ENCODE measurements around the gene PAK4. TPM values are rescaled to one million over a fixed set of nuclear protein-coding genes. Genes with fewer than 3 reads are reported as not detected.
A peak's percentile ranks its signal among the peaks of the same experiment; 100 is the strongest.

PAK4 gene
- total and polyA plus RNA-seq, 5 donors from 2014 or later = 0.87 to 10.9 (median 1.8) TPM

DNA sequence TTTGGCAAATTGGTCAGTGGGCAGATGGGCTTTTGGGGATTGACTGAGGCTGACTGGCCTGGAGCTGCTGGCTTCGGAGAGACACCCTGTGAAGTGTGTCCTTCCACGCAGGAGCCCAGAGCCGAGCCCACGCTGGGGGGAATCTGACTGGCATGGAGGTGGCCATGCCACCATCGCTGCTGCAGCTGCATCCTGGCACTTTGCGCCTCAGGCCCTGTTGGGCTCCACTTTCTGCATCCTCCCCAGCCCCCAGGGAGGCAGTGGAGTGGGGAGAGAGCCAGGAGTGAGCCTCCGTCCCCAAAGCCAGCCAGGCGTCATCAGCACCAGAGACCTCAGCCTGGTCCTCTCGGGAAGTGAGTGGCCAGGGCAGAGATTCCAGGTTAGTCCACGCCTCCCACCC lies 54.2 kb downstream of the PAK4 start:
- Histone ChIP-seq H3K9me3 (ENCODE audit: control insufficient read depth in 2 of 2, low read length in 2 of 2) (no peaks in the 10 kb centered on the region), H3K27ac (ENCODE audit: insufficient read depth, low read length, poor library complexity, severe bottlenecking) (no peak overlapping the region), H3K36me3 (ENCODE audit: control insufficient read depth, insufficient read depth, low read length) (no peaks in the 10 kb centered on the region), H3K27me3 (ENCODE audit: control insufficient read depth, insufficient read depth, low read length) (no peaks in the 10 kb centered on the region), H3K4me1 (ENCODE audit: control insufficient read depth, insufficient read depth, low read length, poor library complexity, severe bottlenecking) (no peaks in the 10 kb centered on the region), H3K4me3 (ENCODE audit: low read depth, low read length) (no peak overlapping the region)
- Mint-ChIP-seq H3K4me3 (no peak overlapping the region), H3K4me1 (no peaks in the 10 kb centered on the region), H3K27me3 (no peaks in the 10 kb centered on the region), H3K27ac (no peak overlapping the region), H3K9me3 (peaks cover 0 to 2% (median 0%) of the 10 kb centered on the region in 7 donors), H3K36me3 (peaks cover 4% of the 10 kb centered on the region)
- no peak for DNase-seq
- ATAC-seq (ENCODE audit: low read depth in 2 of 2) = no peak

DNA sequence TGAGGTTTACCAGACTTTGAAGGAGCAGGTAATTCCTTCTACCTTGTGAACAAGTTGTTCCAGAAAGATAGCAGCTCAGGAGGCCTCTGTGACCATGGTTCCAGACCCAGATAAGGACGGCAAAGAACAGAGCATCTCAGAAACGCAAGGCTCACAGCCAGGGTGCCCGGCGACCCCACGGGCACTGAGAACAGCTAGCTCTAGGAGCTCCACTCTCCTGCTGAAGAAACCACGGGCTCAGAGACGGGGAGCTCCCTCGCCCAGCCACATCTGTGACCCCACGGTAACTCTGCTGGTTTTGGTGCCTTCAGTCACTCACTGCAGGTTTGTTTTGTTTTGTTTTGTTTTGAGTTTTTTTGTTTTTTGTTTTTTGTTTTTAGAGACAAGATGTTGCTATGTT lies 55.2 kb downstream of the PAK4 start:
- Mint-ChIP-seq H3K27ac (no peak overlapping the region), H3K4me3 (no peak overlapping the region), H3K9me3 (peaks cover 0 to 2% (median 0%) of the 10 kb centered on the region in 7 donors), H3K36me3 (peaks cover 2% of the 10 kb centered on the region), H3K27me3 (no peaks in the 10 kb centered on the region), H3K4me1 (no peaks in the 10 kb centered on the region)
- no peaks in the 10 kb centered on the region for H3K4me1 ChIP-seq (ENCODE audit: control insufficient read depth, insufficient read depth, low read length, poor library complexity, severe bottlenecking)
- no peak overlapping the region for H3K27ac ChIP-seq (ENCODE audit: insufficient read depth, low read length, poor library complexity, severe bottlenecking)
- ATAC-seq (ENCODE audit: low read depth in 2 of 2) (no peak), DNase-seq (no peak)
- H3K36me3 ChIP-seq (ENCODE audit: control insufficient read depth, insufficient read depth, low read length) = no peaks in the 10 kb centered on the region
- no peak overlapping the region for H3K4me3 ChIP-seq (ENCODE audit: low read depth, low read length)
- no peaks in the 10 kb centered on the region for H3K9me3 ChIP-seq (ENCODE audit: control insufficient read depth in 2 of 2, low read length in 2 of 2)
- H3K27me3 ChIP-seq (ENCODE audit: control insufficient read depth, insufficient read depth, low read length) = no peaks in the 10 kb centered on the region

GRCh38 chr19:39181500-39182173 lies 56.1 kb downstream of the PAK4 start:
- Histone ChIP-seq H3K27ac (ENCODE audit: insufficient read depth, low read length, poor library complexity, severe bottlenecking) (no peak overlapping the region), H3K4me1 (ENCODE audit: control insufficient read depth, insufficient read depth, low read length, poor library complexity, severe bottlenecking) (no peaks in the 10 kb centered on the region), H3K9me3 (ENCODE audit: control insufficient read depth in 2 of 2, low read length in 2 of 2) (no peaks in the 10 kb centered on the region), H3K4me3 (ENCODE audit: low read depth, low read length) (no peak overlapping the region), H3K27me3 (ENCODE audit: control insufficient read depth, insufficient read depth, low read length) (no peaks in the 10 kb centered on the region), H3K36me3 (ENCODE audit: control insufficient read depth, insufficient read depth, low read length) (no peaks in the 10 kb centered on the region)
- Mint-ChIP-seq H3K36me3 (no peaks in the 10 kb centered on the region), H3K4me1 (no peaks in the 10 kb centered on the region), H3K27ac (peak overlapping the region in 1 of 3 donors; percentile 44), H3K9me3 (peaks cover 0 to 2% (median 0%) of the 10 kb centered on the region in 7 donors), H3K27me3 (no peaks in the 10 kb centered on the region), H3K4me3 (no peak overlapping the region)
- ATAC-seq (ENCODE audit: low read depth in 2 of 2) (no peak), DNase-seq (no peak)

DNA sequence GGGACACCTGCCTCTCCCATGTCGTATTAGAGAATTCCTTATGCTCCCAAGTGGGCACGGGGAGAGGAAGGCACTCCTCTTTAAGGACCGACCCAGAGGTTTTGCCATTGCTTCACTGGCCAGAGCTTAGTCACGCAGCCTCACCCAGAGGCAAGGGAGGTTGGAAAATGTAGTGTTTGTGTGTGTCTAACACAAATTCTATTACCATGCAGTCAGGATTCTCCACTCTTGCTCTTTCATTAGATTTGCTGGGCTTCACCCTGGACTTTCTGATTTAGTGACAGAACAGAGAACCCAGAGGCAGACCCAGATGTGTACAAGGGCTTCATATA lies 56.6 kb downstream of the PAK4 start:
- Histone ChIP-seq H3K27ac (ENCODE audit: insufficient read depth, low read length, poor library complexity, severe bottlenecking) (no peak overlapping the region), H3K4me3 (ENCODE audit: low read depth, low read length) (no peak overlapping the region), H3K36me3 (ENCODE audit: control insufficient read depth, insufficient read depth, low read length) (no peaks in the 10 kb centered on the region), H3K27me3 (ENCODE audit: control insufficient read depth, insufficient read depth, low read length) (no peaks in the 10 kb centered on the region), H3K4me1 (ENCODE audit: control insufficient read depth, insufficient read depth, low read length, poor library complexity, severe bottlenecking) (no peaks in the 10 kb centered on the region), H3K9me3 (ENCODE audit: control insufficient read depth in 2 of 2, low read length in 2 of 2) (no peaks in the 10 kb centered on the region)
- no peak overlapping the region for H3K4me3 Mint-ChIP-seq
- peaks cover 0 to 2% (median 0%) of the 10 kb centered on the region in 7 donors for H3K9me3 Mint-ChIP-seq
- no peaks in the 10 kb centered on the region for H3K27me3 Mint-ChIP-seq
- ATAC-seq (ENCODE audit: low read depth in 2 of 2) = no peak
- no peak for DNase-seq
- H3K4me1 Mint-ChIP-seq = peaks cover 0 to under 1% (median 0%) of the 10 kb centered on the region in 4 donors
- peak overlapping the region in 2 of 3 donors; percentile 20 to 44 for H3K27ac Mint-ChIP-seq
- H3K36me3 Mint-ChIP-seq = no peaks in the 10 kb centered on the region

- H3K9me3 Mint-ChIP-seq = peaks cover 0 to 2% (median 0%) of the 10 kb centered on the region in 7 donors
- Histone ChIP-seq H3K27me3 (ENCODE audit: control insufficient read depth, insufficient read depth, low read length) (no peaks in the 10 kb centered on the region), H3K36me3 (ENCODE audit: control insufficient read depth, insufficient read depth, low read length) (no peaks in the 10 kb centered on the region), H3K4me3 (ENCODE audit: low read depth, low read length) (no peak overlapping the region), H3K9me3 (ENCODE audit: control insufficient read depth in 2 of 2, low read length in 2 of 2) (no peaks in the 10 kb centered on the region), H3K27ac (ENCODE audit: insufficient read depth, low read length, poor library complexity, severe bottlenecking) (no peak overlapping the region), H3K4me1 (ENCODE audit: control insufficient read depth, insufficient read depth, low read length, poor library complexity, severe bottlenecking) (no peaks in the 10 kb centered on the region)
- no peaks in the 10 kb centered on the region for H3K36me3 Mint-ChIP-seq
- no peak for DNase-seq
- no peak overlapping the region for H3K4me3 Mint-ChIP-seq
- peaks cover 0 to 2% (median 0%) of the 10 kb centered on the region in 4 donors for H3K4me1 Mint-ChIP-seq
- no peaks in the 10 kb centered on the region for H3K27me3 Mint-ChIP-seq
- no peak for ATAC-seq (ENCODE audit: low read depth in 2 of 2)
- H3K27ac Mint-ChIP-seq = no peak overlapping the region
Observed at GRCh38 chr19:39183104-39183503, 57.5 kb downstream of the PAK4 start.

GRCh38 chr19:39186391-39186790 lies 60.8 kb downstream of the PAK4 start:
- H3K36me3 ChIP-seq (ENCODE audit: control insufficient read depth, insufficient read depth, low read length) = no peaks in the 10 kb centered on the region
- no peaks in the 10 kb centered on the region for H3K36me3 Mint-ChIP-seq

GRCh38 chr19:39187552-39187943 lies 62.0 kb downstream of the PAK4 start:
- Histone ChIP-seq H3K27ac (ENCODE audit: insufficient read depth, low read length, poor library complexity, severe bottlenecking) (no peak overlapping the region), H3K9me3 (ENCODE audit: control insufficient read depth in 2 of 2, low read length in 2 of 2) (no peaks in the 10 kb centered on the region), H3K4me1 (ENCODE audit: control insufficient read depth, insufficient read depth, low read length, poor library complexity, severe bottlenecking) (no peaks in the 10 kb centered on the region), H3K4me3 (ENCODE audit: low read depth, low read length) (no peak overlapping the region), H3K36me3 (ENCODE audit: control insufficient read depth, insufficient read depth, low read length) (no peaks in the 10 kb centered on the region), H3K27me3 (ENCODE audit: control insufficient read depth, insufficient read depth, low read length) (no peaks in the 10 kb centered on the region)
- no peak overlapping the region for H3K4me3 Mint-ChIP-seq
- H3K27ac Mint-ChIP-seq = no peak overlapping the region
- no peak for DNase-seq
- H3K36me3 Mint-ChIP-seq = no peaks in the 10 kb centered on the region
- H3K9me3 Mint-ChIP-seq = no peaks in the 10 kb centered on the region
- peaks cover 0 to 2% (median 0%) of the 10 kb centered on the region in 4 donors for H3K4me1 Mint-ChIP-seq
- no peak for ATAC-seq (ENCODE audit: low read depth in 2 of 2)
- H3K27me3 Mint-ChIP-seq = peaks cover 4% of the 10 kb centered on the region

More at GRCh38 chr19:39186391-39186790, 60.8 kb downstream of the PAK4 start:
- DNase-seq (no peak), ATAC-seq (ENCODE audit: low read depth in 2 of 2) (no peak)
- H3K9me3 ChIP-seq (ENCODE audit: control insufficient read depth in 2 of 2, low read length in 2 of 2) = no peaks in the 10 kb centered on the region
- Mint-ChIP-seq H3K4me3 (no peak overlapping the region), H3K27ac (no peak overlapping the region), H3K4me1 (peaks cover 0 to 2% (median 0%) of the 10 kb centered on the region in 4 donors), H3K9me3 (peaks cover 0 to 2% (median 0%) of the 10 kb centered on the region in 7 donors), H3K27me3 (peaks cover 4% of the 10 kb centered on the region)
- no peak overlapping the region for H3K4me3 ChIP-seq (ENCODE audit: low read depth, low read length)
- H3K27me3 ChIP-seq (ENCODE audit: control insufficient read depth, insufficient read depth, low read length) = no peaks in the 10 kb centered on the region
- no peaks in the 10 kb centered on the region for H3K4me1 ChIP-seq (ENCODE audit: control insufficient read depth, insufficient read depth, low read length, poor library complexity, severe bottlenecking)
- H3K27ac ChIP-seq (ENCODE audit: insufficient read depth, low read length, poor library complexity, severe bottlenecking) = no peak overlapping the region

- Histone ChIP-seq H3K4me1 (ENCODE audit: control insufficient read depth, insufficient read depth, low read length, poor library complexity, severe bottlenecking) (no peaks in the 10 kb centered on the region), H3K9me3 (ENCODE audit: control insufficient read depth in 2 of 2, low read length in 2 of 2) (no peaks in the 10 kb centered on the region), H3K4me3 (ENCODE audit: low read depth, low read length) (no peak overlapping the region), H3K27me3 (ENCODE audit: control insufficient read depth, insufficient read depth, low read length) (no peaks in the 10 kb centered on the region), H3K36me3 (ENCODE audit: control insufficient read depth, insufficient read depth, low read length) (no peaks in the 10 kb centered on the region), H3K27ac (ENCODE audit: insufficient read depth, low read length, poor library complexity, severe bottlenecking) (no peak overlapping the region)
- ATAC-seq (ENCODE audit: low read depth in 2 of 2) = no peak
- no peaks in the 10 kb centered on the region for H3K36me3 Mint-ChIP-seq
- DNase-seq = no peak
- no peak overlapping the region for H3K4me3 Mint-ChIP-seq
- peak overlapping the region in 1 of 3 donors; percentile 52 for H3K27ac Mint-ChIP-seq
- H3K9me3 Mint-ChIP-seq = no peaks in the 10 kb centered on the region
- peaks cover 12% of the 10 kb centered on the region for H3K27me3 Mint-ChIP-seq
- H3K4me1 Mint-ChIP-seq = peaks cover 0 to 2% (median 0%) of the 10 kb centered on the region in 4 donors
Observed at GRCh38 chr19:39188960-39189359, 63.4 kb downstream of the PAK4 start.

All from CD4-positive, CD25-positive, alpha-beta regulatory T cell (primary cell).